ENCODE data around the gene RPE.

RPE gene

GRCh38 chr2:210020138-210020537, 17.7 kb downstream of the RPE start:
- no peak for TF ChIP-seq CTCF (IDR thresholded peaks at IDR 0.05; ENCODE audit: borderline replicate concordance, insufficient read depth, low read depth, low read length)

DNA sequence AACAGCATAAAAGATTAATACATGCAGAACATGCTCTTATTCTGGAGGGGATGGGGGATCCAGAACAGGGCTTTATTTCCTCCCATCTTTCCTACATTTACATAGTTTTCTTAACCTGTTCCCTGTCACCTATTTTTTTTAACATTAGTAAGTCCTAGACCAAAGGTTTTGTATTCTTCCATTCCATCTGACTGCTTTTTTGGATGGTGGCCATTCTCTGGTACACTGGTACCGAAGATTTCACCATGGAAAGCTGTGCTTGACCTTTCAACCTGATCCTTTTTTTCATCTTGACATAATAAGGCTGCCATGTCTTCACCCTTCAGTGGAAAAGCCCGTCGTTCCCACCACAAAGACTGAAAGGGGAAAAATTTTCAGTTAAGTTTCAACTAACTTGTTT, 20.4 kb downstream of the RPE start:
- H3K4me3 ChIP-seq (ENCODE audit: low read depth, low read length) = no peak overlapping the region
- TF ChIP-seq CTCF (IDR thresholded peaks at IDR 0.05; ENCODE audit: borderline replicate concordance, insufficient read depth, low read depth, low read length) = no peak

More at GRCh38 chr2:210020138-210020537, 17.7 kb downstream of the RPE start:
- H3K4me3 ChIP-seq (ENCODE audit: low read depth, low read length) = no peak overlapping the region

GRCh38 chr2:210027608-210028007, 25.2 kb downstream of the RPE start:
- no peak overlapping the region for H3K4me3 ChIP-seq (ENCODE audit: low read depth, low read length)
- no peak for TF ChIP-seq CTCF (IDR thresholded peaks at IDR 0.05; ENCODE audit: borderline replicate concordance, insufficient read depth, low read depth, low read length)

GRCh38 chr2:210028178-210028577, 25.7 kb downstream of the RPE start:
- TF ChIP-seq CTCF (IDR thresholded peaks at IDR 0.05; ENCODE audit: borderline replicate concordance, insufficient read depth, low read depth, low read length) = no peak
- H3K4me3 ChIP-seq (ENCODE audit: low read depth, low read length) = no peak overlapping the region

- TF ChIP-seq CTCF (IDR thresholded peaks at IDR 0.05; ENCODE audit: borderline replicate concordance, insufficient read depth, low read depth, low read length) = no peak
- no peak overlapping the region for H3K4me3 ChIP-seq (ENCODE audit: low read depth, low read length)
These were observed 31.7 kb downstream of the RPE start for GRCh38 chr2:210034087-210034683.

DNA sequence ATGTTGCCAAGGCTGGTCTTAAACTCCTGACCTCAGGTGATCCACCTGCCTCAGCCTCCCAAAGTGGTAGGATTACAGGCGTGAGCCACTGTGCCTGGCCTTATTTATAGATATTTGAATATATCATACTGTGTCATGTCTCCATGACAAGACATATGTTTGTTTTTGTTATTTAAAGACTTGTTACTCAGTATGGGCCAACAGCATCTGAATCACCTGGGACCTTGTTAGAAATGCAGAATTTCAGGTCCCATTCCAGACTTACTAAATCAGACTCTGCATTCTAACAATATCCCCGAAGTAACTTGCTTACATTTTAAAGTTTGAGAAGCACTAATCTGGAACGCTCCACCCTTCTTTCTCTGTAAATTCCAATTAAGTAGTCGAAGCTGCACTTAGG, 33.2 kb downstream of the RPE start:
- no peak overlapping the region for H3K4me3 ChIP-seq (ENCODE audit: low read depth, low read length)
- TF ChIP-seq CTCF (IDR thresholded peaks at IDR 0.05; ENCODE audit: borderline replicate concordance, insufficient read depth, low read depth, low read length) = no peak

- TF ChIP-seq CTCF (IDR thresholded peaks at IDR 0.05; ENCODE audit: borderline replicate concordance, insufficient read depth, low read depth, low read length) = no peak
- no peak overlapping the region for H3K4me3 ChIP-seq (ENCODE audit: low read depth, low read length)
These were observed 35.6 kb downstream of the RPE start for GRCh38 chr2:210038078-210038477.

Data from GM12875 (cell line).